ENCODE results near the gene ARMCX2. TPM values are rescaled to one million over a fixed set of nuclear protein-coding genes. Genes with fewer than 3 reads are reported as not detected.

The ARMCX2 gene
- 11.5 TPM for total RNA-seq
- polyA plus RNA-seq, result 19.6 TPM
- long read RNA-seq, donor 1, result 0 reads
- long read RNA-seq, donor 2, result 0 reads
- long read RNA-seq, donor 3, result 0 reads
- long read RNA-seq, donor 4, partial matches to known transcripts, result 0 of 1 reads
- long read RNA-seq, donor 4, other reads (novel, unspliced or antisense), result 0 of 1 reads
- long read RNA-seq, donor 5, partial matches to known transcripts, result 0 of 1 reads
- long read RNA-seq, donor 5, other reads (novel, unspliced or antisense), result 0 of 1 reads
- long read RNA-seq, donor 6, result 0 reads
- long read RNA-seq, donor 7, partial matches to known transcripts, result 0 of 1 reads
- long read RNA-seq, donor 7, other reads (novel, unspliced or antisense), result 0 of 1 reads
- long read RNA-seq, donor 8, partial matches to known transcripts, result 0 of 1 reads
- long read RNA-seq, donor 8, other reads (novel, unspliced or antisense), result 0 of 1 reads
- long read RNA-seq, donor 9, partial matches to known transcripts, result 0 of 1 reads
- long read RNA-seq, donor 9, other reads (novel, unspliced or antisense), result 0 of 1 reads
- long read RNA-seq, donor 10, result 0 reads

GRCh38 chrX:101659601-101660063, at the start of gene ARMCX2:
Gene ARMCX2, minus strand, starts transcription at chrX:101659850. Its CDS starts 2,262 bp downstream, at chrX:101657588.
- Histone ChIP-seq H3K36me3 (ENCODE audit: control insufficient read depth in 2 of 2, insufficient read depth in 2 of 2, low read length in 1 of 2) (no peaks in the 10 kb centered on the region), H3K27me3 (ENCODE audit: control insufficient read depth in 2 of 2, insufficient read depth in 1 of 2, low read length in 1 of 2) (peaks cover 0 to 18% of the 10 kb centered on the region in 2 donors), H3K27ac (ENCODE audit: low read depth in 1 of 2, low read length in 1 of 2) (no peak within 1 kb of the TSS), H3K9me3 (ENCODE audit: control insufficient read depth in 2 of 2, insufficient read depth in 1 of 2, low read length in 1 of 2) (no peaks in the 10 kb centered on the region), H3K4me3 (ENCODE audit: low read length in 2 of 2) (peak within 1 kb of the TSS; percentile 62 to 66), H3K4me1 (ENCODE audit: control insufficient read depth in 2 of 2, insufficient read depth in 2 of 2, low read length in 2 of 2) (peaks cover 0 to 10% of the 10 kb centered on the region in 2 donors)
- WGBS, result 2% methylated on average over 19 of the region's 22 CpGs
- DNase-seq (ENCODE audit: low read depth in 6 of 9, low spot score in 9 of 9), result peak in 1 of 9 donors; percentile 10

DNA sequence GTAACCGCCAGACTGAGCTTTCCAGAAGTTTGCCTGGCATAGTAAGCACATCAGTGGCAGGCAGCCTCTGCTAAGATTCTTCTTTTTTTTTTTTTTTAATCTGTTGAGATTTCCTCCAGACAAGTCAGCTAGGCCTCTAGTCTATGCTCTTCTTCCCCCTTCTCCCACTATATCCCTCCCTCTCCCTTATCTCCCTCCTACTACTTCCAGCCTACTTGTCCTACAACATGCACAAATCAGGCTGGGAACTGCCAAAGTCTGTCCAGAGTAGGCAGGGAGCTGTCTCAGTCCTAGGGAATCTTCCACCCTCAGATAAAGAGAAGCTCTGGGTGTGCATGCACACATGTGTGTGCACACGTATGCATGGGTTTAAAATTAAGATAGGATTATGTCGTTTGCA, 49.7 kb upstream of the ARMCX2 start:
- 98% methylated on average over 3 of the region's 3 CpGs for WGBS
- H3K27ac ChIP-seq (ENCODE audit: low read depth in 1 of 2, low read length in 1 of 2), result no peak overlapping the region
- H3K4me1 ChIP-seq (ENCODE audit: control insufficient read depth in 2 of 2, insufficient read depth in 2 of 2, low read length in 2 of 2), result no peaks in the 10 kb centered on the region
- no peak overlapping the region for H3K4me3 ChIP-seq (ENCODE audit: low read length in 2 of 2)
- no peaks in the 10 kb centered on the region for H3K36me3 ChIP-seq (ENCODE audit: control insufficient read depth in 2 of 2, insufficient read depth in 2 of 2, low read length in 1 of 2)
- H3K27me3 ChIP-seq (ENCODE audit: control insufficient read depth in 2 of 2, insufficient read depth in 1 of 2, low read length in 1 of 2), result no peaks in the 10 kb centered on the region
- no peak for DNase-seq (ENCODE audit: low read depth in 6 of 9, low spot score in 9 of 9)
- H3K9me3 ChIP-seq (ENCODE audit: control insufficient read depth in 2 of 2, insufficient read depth in 1 of 2, low read length in 1 of 2), result no peaks in the 10 kb centered on the region

- H3K36me3 ChIP-seq (ENCODE audit: control insufficient read depth in 2 of 2, insufficient read depth in 2 of 2, low read length in 1 of 2), result no peaks in the 10 kb centered on the region
- H3K27ac ChIP-seq (ENCODE audit: low read depth in 1 of 2, low read length in 1 of 2), result no peak overlapping the region
- no peak for DNase-seq (ENCODE audit: low read depth in 6 of 9, low spot score in 9 of 9)
- 92% methylated on average over 3 of the region's 3 CpGs for WGBS
- H3K27me3 ChIP-seq (ENCODE audit: control insufficient read depth in 2 of 2, insufficient read depth in 1 of 2, low read length in 1 of 2), result no peaks in the 10 kb centered on the region
- H3K4me3 ChIP-seq (ENCODE audit: low read length in 2 of 2), result no peak overlapping the region
- no peaks in the 10 kb centered on the region for H3K9me3 ChIP-seq (ENCODE audit: control insufficient read depth in 2 of 2, insufficient read depth in 1 of 2, low read length in 1 of 2)
- H3K4me1 ChIP-seq (ENCODE audit: control insufficient read depth in 2 of 2, insufficient read depth in 2 of 2, low read length in 2 of 2), result no peaks in the 10 kb centered on the region
Observed at GRCh38 chrX:101708163-101708562, 48.5 kb upstream of the ARMCX2 start.

DNA sequence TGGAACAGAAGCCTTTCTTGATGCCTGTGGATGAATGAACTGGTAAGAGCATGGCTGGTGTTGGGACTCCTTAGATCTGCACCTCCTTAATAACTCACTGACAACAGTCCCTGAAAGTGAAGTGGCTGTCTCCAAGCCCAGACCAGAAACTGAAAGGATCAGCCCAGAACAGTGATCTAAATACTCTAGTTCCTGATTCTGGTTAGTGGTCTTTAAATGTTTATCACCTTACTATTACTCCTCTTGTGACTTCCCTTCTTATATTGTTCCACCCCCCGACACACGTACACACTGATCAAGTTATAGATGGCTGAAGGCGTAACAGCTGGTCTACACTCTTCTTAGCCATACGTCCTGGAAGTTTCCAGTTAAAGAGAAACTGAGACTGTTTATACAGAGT, 33.8 kb upstream of the ARMCX2 start:
- Histone ChIP-seq H3K27ac (ENCODE audit: low read depth in 1 of 2, low read length in 1 of 2) (no peak overlapping the region), H3K36me3 (ENCODE audit: control insufficient read depth in 2 of 2, insufficient read depth in 2 of 2, low read length in 1 of 2) (no peaks in the 10 kb centered on the region), H3K4me1 (ENCODE audit: control insufficient read depth in 2 of 2, insufficient read depth in 2 of 2, low read length in 2 of 2) (no peaks in the 10 kb centered on the region), H3K4me3 (ENCODE audit: low read length in 2 of 2) (no peak overlapping the region), H3K27me3 (ENCODE audit: control insufficient read depth in 2 of 2, insufficient read depth in 1 of 2, low read length in 1 of 2) (no peaks in the 10 kb centered on the region), H3K9me3 (ENCODE audit: control insufficient read depth in 2 of 2, insufficient read depth in 1 of 2, low read length in 1 of 2) (no peaks in the 10 kb centered on the region)
- WGBS, result 89% methylated on average over 4 of the region's 4 CpGs
- no peak for DNase-seq (ENCODE audit: low read depth in 6 of 9, low spot score in 9 of 9)

- Histone ChIP-seq H3K27me3 (ENCODE audit: control insufficient read depth in 2 of 2, insufficient read depth in 1 of 2, low read length in 1 of 2) (no peaks in the 10 kb centered on the region), H3K36me3 (ENCODE audit: control insufficient read depth in 2 of 2, insufficient read depth in 2 of 2, low read length in 1 of 2) (no peaks in the 10 kb centered on the region), H3K4me1 (ENCODE audit: control insufficient read depth in 2 of 2, insufficient read depth in 2 of 2, low read length in 2 of 2) (no peaks in the 10 kb centered on the region), H3K9me3 (ENCODE audit: control insufficient read depth in 2 of 2, insufficient read depth in 1 of 2, low read length in 1 of 2) (no peaks in the 10 kb centered on the region), H3K27ac (ENCODE audit: low read depth in 1 of 2, low read length in 1 of 2) (no peak overlapping the region), H3K4me3 (ENCODE audit: low read length in 2 of 2) (no peak overlapping the region)
- DNase-seq (ENCODE audit: low read depth in 6 of 9, low spot score in 9 of 9), result no peak
- 98% methylated on average over 1 of the region's 1 CpG for WGBS
Observed at GRCh38 chrX:101691835-101692234, 32.2 kb upstream of the ARMCX2 start.

GRCh38 chrX:101686574-101686973, 26.9 kb upstream of the ARMCX2 start:
- no peak overlapping the region for H3K27ac ChIP-seq (ENCODE audit: low read depth in 1 of 2, low read length in 1 of 2)
- 82% methylated on average over 2 of the region's 2 CpGs for WGBS
- H3K4me1 ChIP-seq (ENCODE audit: control insufficient read depth in 2 of 2, insufficient read depth in 2 of 2, low read length in 2 of 2), result no peaks in the 10 kb centered on the region

DNA sequence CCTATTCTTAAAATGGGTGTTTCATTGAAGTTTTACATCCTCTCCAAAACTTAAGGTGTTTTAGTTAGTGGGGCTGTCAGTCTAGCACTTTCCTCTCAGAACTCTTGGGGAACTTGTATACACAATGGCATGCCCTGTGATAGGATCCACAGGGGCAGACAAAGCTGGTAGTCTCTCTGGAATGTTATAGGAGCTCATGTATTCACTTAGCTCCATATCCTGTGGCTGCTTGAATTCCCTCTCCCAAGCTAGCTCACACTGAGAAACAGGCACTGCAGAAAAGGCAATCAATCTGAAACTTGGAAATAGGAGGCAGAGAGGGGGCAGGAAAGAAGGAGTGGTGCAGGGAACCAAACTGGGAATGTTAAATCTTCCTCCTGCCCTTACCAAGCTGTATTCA, 26.3 kb upstream of the ARMCX2 start:
- no peaks in the 10 kb centered on the region for H3K4me1 ChIP-seq (ENCODE audit: control insufficient read depth in 2 of 2, insufficient read depth in 2 of 2, low read length in 2 of 2)
- no peak overlapping the region for H3K27ac ChIP-seq (ENCODE audit: low read depth in 1 of 2, low read length in 1 of 2)
- DNase-seq (ENCODE audit: low read depth in 6 of 9, low spot score in 9 of 9), result no peak
- H3K4me3 ChIP-seq (ENCODE audit: low read length in 2 of 2), result no peak overlapping the region
- H3K36me3 ChIP-seq (ENCODE audit: control insufficient read depth in 2 of 2, insufficient read depth in 2 of 2, low read length in 1 of 2), result no peaks in the 10 kb centered on the region
- H3K9me3 ChIP-seq (ENCODE audit: control insufficient read depth in 2 of 2, insufficient read depth in 1 of 2, low read length in 1 of 2), result no peaks in the 10 kb centered on the region
- H3K27me3 ChIP-seq (ENCODE audit: control insufficient read depth in 2 of 2, insufficient read depth in 1 of 2, low read length in 1 of 2), result no peaks in the 10 kb centered on the region

More at GRCh38 chrX:101686574-101686973, 26.9 kb upstream of the ARMCX2 start:
- H3K27me3 ChIP-seq (ENCODE audit: control insufficient read depth in 2 of 2, insufficient read depth in 1 of 2, low read length in 1 of 2), result no peaks in the 10 kb centered on the region
- no peaks in the 10 kb centered on the region for H3K9me3 ChIP-seq (ENCODE audit: control insufficient read depth in 2 of 2, insufficient read depth in 1 of 2, low read length in 1 of 2)
- no peaks in the 10 kb centered on the region for H3K36me3 ChIP-seq (ENCODE audit: control insufficient read depth in 2 of 2, insufficient read depth in 2 of 2, low read length in 1 of 2)
- H3K4me3 ChIP-seq (ENCODE audit: low read length in 2 of 2), result no peak overlapping the region
- no peak for DNase-seq (ENCODE audit: low read depth in 6 of 9, low spot score in 9 of 9)

DNA sequence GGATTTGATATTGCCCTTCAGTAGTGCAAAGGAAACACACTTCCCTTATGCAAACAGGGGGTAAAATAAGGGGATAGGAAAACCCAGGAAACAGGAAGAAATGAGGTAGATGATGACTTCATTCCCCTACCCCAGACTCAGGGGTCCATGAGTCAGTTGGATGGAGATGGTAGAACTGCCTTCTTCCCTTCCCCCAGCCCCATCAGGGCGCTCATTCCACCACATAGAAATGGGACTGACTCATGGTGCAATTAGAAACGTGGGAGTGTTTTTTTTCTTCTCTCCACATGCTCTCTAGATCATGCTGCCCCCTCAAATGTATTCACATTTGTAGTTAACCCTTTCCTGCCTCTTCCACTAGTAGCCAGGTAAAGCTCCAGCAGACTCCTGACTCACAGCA, 23.1 kb upstream of the ARMCX2 start:
- Histone ChIP-seq H3K4me3 (ENCODE audit: low read length in 2 of 2) (no peak overlapping the region), H3K36me3 (ENCODE audit: control insufficient read depth in 2 of 2, insufficient read depth in 2 of 2, low read length in 1 of 2) (no peaks in the 10 kb centered on the region), H3K9me3 (ENCODE audit: control insufficient read depth in 2 of 2, insufficient read depth in 1 of 2, low read length in 1 of 2) (no peaks in the 10 kb centered on the region), H3K27me3 (ENCODE audit: control insufficient read depth in 2 of 2, insufficient read depth in 1 of 2, low read length in 1 of 2) (no peaks in the 10 kb centered on the region), H3K4me1 (ENCODE audit: control insufficient read depth in 2 of 2, insufficient read depth in 2 of 2, low read length in 2 of 2) (no peaks in the 10 kb centered on the region), H3K27ac (ENCODE audit: low read depth in 1 of 2, low read length in 1 of 2) (no peak overlapping the region)
- no peak for DNase-seq (ENCODE audit: low read depth in 6 of 9, low spot score in 9 of 9)
- 58% methylated on average over 2 of the region's 2 CpGs for WGBS

GRCh38 chrX:101677028-101677427, 17.4 kb upstream of the ARMCX2 start:
- Histone ChIP-seq H3K27ac (ENCODE audit: low read depth in 1 of 2, low read length in 1 of 2) (no peak overlapping the region), H3K9me3 (ENCODE audit: control insufficient read depth in 2 of 2, insufficient read depth in 1 of 2, low read length in 1 of 2) (no peaks in the 10 kb centered on the region), H3K36me3 (ENCODE audit: control insufficient read depth in 2 of 2, insufficient read depth in 2 of 2, low read length in 1 of 2) (no peaks in the 10 kb centered on the region), H3K4me1 (ENCODE audit: control insufficient read depth in 2 of 2, insufficient read depth in 2 of 2, low read length in 2 of 2) (no peaks in the 10 kb centered on the region), H3K4me3 (ENCODE audit: low read length in 2 of 2) (no peak overlapping the region), H3K27me3 (ENCODE audit: control insufficient read depth in 2 of 2, insufficient read depth in 1 of 2, low read length in 1 of 2) (no peaks in the 10 kb centered on the region)
- WGBS, result 91% methylated on average over 1 of the region's 1 CpG
- no peak for DNase-seq (ENCODE audit: low read depth in 6 of 9, low spot score in 9 of 9)
